GM10248 (cell line): ENCODE results near the gene HCN1.

Experiments
- CTCF ChIA-PET: fragments of 300-600 bp; sonication (Branson Sonifier 250); formaldehyde crosslinking; extraction: SDS; loops from one replicate; lab custom pipeline; 2021; ENCODE audit warnings: antibody characterized with exemption; lab: Yijun Ruan, JAX
- POLR2A ChIA-PET: fragments of 350-650 bp; sonication (Branson Sonifier 250); formaldehyde crosslinking; extraction: SDS; loops from one replicate; lab custom pipeline; 2020; ENCODE audit warnings: antibody characterized with exemption; lab: Yijun Ruan, JAX
- DNase-seq: peaks from one replicate; pipeline ENCODE4 v3.0.0; 2012; ENCODE audit errors: extremely low spot score
- CTCF ChIP-seq: IDR thresholded peaks from 2 replicates; pipeline ENCODE4 v1.5.1; 2012; ENCODE audit warnings: mild to moderate bottlenecking, low read depth; ENCODE audit errors: extremely low read depth, missing control alignments, control extremely low read depth

HCN1 gene

GRCh38 chr5:45533663-45534062, 162.5 kb downstream of the HCN1 start:
- no peak for DNase-seq
- POLR2A ChIA-PET = no interaction called here
- no peak for TF ChIP-seq CTCF
- CTCF ChIA-PET = no interaction called here

GRCh38 chr5:45532826-45533624, 163.2 kb downstream of the HCN1 start:
- CTCF ChIA-PET = interaction anchor here (1.1 kb wide), 1 partner anchor 21 kb away, joined by 3 read pairs; no protein-coding TSS in a partner anchor
- no peak for TF ChIP-seq CTCF
- POLR2A ChIA-PET = no interaction called here
- no peak for DNase-seq

- ChIA-PET POLR2A (no interaction called here), CTCF (interaction anchor here (1.6 kb wide), 1 partner anchor 21 kb away, joined by 3 read pairs; no protein-coding TSS in a partner anchor)
- TF ChIP-seq CTCF = peak; percentile 27
- no peak for DNase-seq
Measured at GRCh38 chr5:45521067-45521466, 175.1 kb downstream of the HCN1 start.

- ChIA-PET CTCF (no interaction called here), POLR2A (no interaction called here)
- no peak for DNase-seq
- no peak for TF ChIP-seq CTCF
Measured at GRCh38 chr5:45512521-45512920, 183.7 kb downstream of the HCN1 start.

- TF ChIP-seq CTCF = no peak
- ChIA-PET POLR2A (no interaction called here), CTCF (no interaction called here)
- no peak for DNase-seq
Measured at GRCh38 chr5:45509371-45509770, 186.8 kb downstream of the HCN1 start.

- ChIA-PET POLR2A (no interaction called here), CTCF (no interaction called here)
- TF ChIP-seq CTCF = no peak
- no peak for DNase-seq
Measured at GRCh38 chr5:45508135-45508534, 188.0 kb downstream of the HCN1 start.
